Prostate gland (tissue), 2 donors: ENCODE results near the gene CEACAM21.

Experiments used
- CTCF ChIP-seq, 4 experiments: fragments of 200-600 bp in 2 of 4; fragments of 450-650 bp in 2 of 4; sonication (generic) in 2 of 4; IDR thresholded peaks; 1 replicate in 3 of 4; 2 replicates in 1 of 4; pipeline ENCODE4 v1.5.1; 2016 to 2019; ENCODE audit warnings: antibody characterized with exemption in 4 of 4, mild to moderate bottlenecking in 2 of 4, moderate library complexity in 2 of 4
- POLR2A ChIP-seq: fragments of 450-650 bp; IDR thresholded peaks from one replicate; pipeline ENCODE4 v1.6.1; 2016; ENCODE audit warnings: antibody characterized with exemption, mild to moderate bottlenecking

GRCh38 chr19:41566001-41566400, 10.0 kb upstream of the CEACAM21 start:
- TF ChIP-seq CTCF (IDR thresholded peaks at IDR 0.05) (no peak), POLR2A (no peak)
